Measurements from ENCODE around the gene ZDHHC8. TPM values are rescaled to one million over a fixed set of nuclear protein-coding genes. Genes with fewer than 3 reads are reported as not detected.

Gene ZDHHC8
- total RNA-seq, 1 experiment from 2014 or later: 51.7 TPM

DNA sequence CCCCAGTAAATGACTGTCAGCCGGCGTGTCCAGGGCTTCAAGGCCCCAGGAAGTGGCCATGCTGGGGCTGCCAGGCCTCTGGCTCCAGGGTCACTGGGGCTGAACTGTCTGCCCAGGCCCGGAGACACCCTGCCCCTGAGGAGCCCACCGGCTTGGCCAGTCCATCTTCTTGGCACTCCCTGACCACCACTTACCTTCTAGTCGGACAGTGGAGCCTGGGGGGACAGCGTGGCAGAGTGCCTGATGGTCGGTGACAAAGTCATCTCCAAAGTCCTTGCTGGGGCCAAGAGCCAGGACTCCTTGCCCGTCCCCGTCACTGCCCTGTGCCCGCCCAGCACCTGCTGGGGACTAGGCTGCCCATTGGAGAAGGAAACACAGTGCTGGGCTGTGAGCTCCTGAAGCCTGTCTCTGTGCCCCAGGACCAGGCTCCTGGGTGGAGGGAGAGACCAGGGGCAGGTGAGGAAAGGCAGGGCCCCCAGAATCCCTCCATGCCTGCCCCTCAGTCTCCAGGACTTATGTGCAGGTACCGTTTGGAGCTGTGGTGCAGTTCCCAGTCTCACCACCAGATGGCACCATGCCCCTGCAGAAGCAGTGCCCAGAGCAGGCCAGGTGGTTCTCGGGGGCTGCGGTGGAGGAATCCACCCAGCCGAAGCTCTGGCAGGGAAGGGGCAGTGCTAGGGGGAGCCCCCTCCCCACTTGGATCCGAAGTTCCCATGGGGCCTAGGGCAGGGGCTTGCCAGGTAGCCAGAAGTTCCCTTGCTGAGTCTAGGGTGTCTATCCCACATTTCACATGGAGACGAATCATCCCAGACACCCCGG, 25.2 kb downstream of the ZDHHC8 start:
- H3K27ac Mint-ChIP-seq: no peak overlapping the region
- no peaks in the 10 kb centered on the region for H3K79me1 ChIP-seq (ENCODE audit: insufficient read depth, low read depth, low read length, poor library complexity, severe bottlenecking)
- H3K23ac ChIP-seq (ENCODE audit: insufficient read length, low read depth, low read length): no peak overlapping the region
- H3K14ac ChIP-seq (ENCODE audit: insufficient read depth, low read length): no peak overlapping the region
- no peak overlapping the region for H4K5ac ChIP-seq (ENCODE audit: insufficient read length, low read depth, low read length)
- H3K4me1 ChIP-seq (ENCODE audit: insufficient read depth, low read length): no peaks in the 10 kb centered on the region
- H2BK12ac ChIP-seq (ENCODE audit: insufficient read length, low read depth, low read length): no peak overlapping the region
- no peak overlapping the region for H4K91ac ChIP-seq (ENCODE audit: insufficient read length, low read depth, low read length)
- H3K36me3 Mint-ChIP-seq (ENCODE audit: insufficient read depth in 1 of 3, low read depth in 3 of 3): no peaks in the 10 kb centered on the region
- H3K4ac ChIP-seq (ENCODE audit: low read depth, low read length): no peak overlapping the region
- no peaks in the 10 kb centered on the region for H3K9me3 ChIP-seq (ENCODE audit: control insufficient read depth, low read depth, low read length)
- peak; percentile 89 for DNase-seq
- no peak overlapping the region for H3K56ac ChIP-seq (ENCODE audit: insufficient read length, low read depth, low read length)
- H3K9me3 Mint-ChIP-seq: no peaks in the 10 kb centered on the region
- H3K27me3 Mint-ChIP-seq (ENCODE audit: low read depth): no peaks in the 10 kb centered on the region
- no peaks in the 10 kb centered on the region for H3K79me2 ChIP-seq (ENCODE audit: insufficient read depth, low read length)
- no peak overlapping the region for H4K8ac ChIP-seq (replicated peaks; ENCODE audit: insufficient read length, low read depth, low read length)
- WGBS (ENCODE audit: extremely low coverage, insufficient read length, low lambda C conversion rate): no CpG with 5 or more reads among the region's 17 CpGs
- H3K9ac ChIP-seq (ENCODE audit: extremely low read depth, insufficient read length, low read length): no peak overlapping the region
- H2AK5ac ChIP-seq (ENCODE audit: insufficient read length, low read length): no peak overlapping the region
- no peak overlapping the region for H3K27ac ChIP-seq (ENCODE audit: insufficient read length, low read depth, low read length)
- H3K23me2 ChIP-seq (ENCODE audit: insufficient read length, low read depth, low read length, poor library complexity, severe bottlenecking): peaks cover 5% of the 10 kb centered on the region
- H2BK15ac ChIP-seq (ENCODE audit: low read depth, low read length): no peak overlapping the region
- H2AFZ ChIP-seq (ENCODE audit: low read length): no peak overlapping the region
- peaks cover 6 to 14% of the 10 kb centered on the region in 2 experiments for H3K4me1 Mint-ChIP-seq
- no peak overlapping the region for H3K18ac ChIP-seq (ENCODE audit: insufficient read length, low read depth, low read length)
- TF ChIP-seq, protein P1, sequence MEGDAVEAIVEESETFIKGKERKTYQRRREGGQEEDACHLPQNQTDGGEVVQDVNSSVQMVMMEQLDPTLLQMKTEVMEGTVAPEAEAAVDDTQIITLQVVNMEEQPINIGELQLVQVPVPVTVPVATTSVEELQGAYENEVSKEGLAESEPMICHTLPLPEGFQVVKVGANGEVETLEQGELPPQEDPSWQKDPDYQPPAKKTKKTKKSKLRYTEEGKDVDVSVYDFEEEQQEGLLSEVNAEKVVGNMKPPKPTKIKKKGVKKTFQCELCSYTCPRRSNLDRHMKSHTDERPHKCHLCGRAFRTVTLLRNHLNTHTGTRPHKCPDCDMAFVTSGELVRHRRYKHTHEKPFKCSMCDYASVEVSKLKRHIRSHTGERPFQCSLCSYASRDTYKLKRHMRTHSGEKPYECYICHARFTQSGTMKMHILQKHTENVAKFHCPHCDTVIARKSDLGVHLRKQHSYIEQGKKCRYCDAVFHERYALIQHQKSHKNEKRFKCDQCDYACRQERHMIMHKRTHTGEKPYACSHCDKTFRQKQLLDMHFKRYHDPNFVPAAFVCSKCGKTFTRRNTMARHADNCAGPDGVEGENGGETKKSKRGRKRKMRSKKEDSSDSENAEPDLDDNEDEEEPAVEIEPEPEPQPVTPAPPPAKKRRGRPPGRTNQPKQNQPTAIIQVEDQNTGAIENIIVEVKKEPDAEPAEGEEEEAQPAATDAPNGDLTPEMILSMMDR (conservative IDR thresholded peaks at IDR 0.05): peak; percentile 98
- no peak overlapping the region for H3K4me2 ChIP-seq (ENCODE audit: insufficient read depth, insufficient read length, low read length)
- no peak overlapping the region for H2BK20ac ChIP-seq (ENCODE audit: low read depth, low read length, poor library complexity, severe bottlenecking)
- 0 out of 5 replicates have a peak overlapping the region, but pooled peaks of 1 of the 2 experiments have one; percentile 23 for H3K4me3 Mint-ChIP-seq
- H2BK120ac ChIP-seq (ENCODE audit: low read depth, low read length, poor library complexity, severe bottlenecking): no peak overlapping the region
- no peak overlapping the region for H2BK5ac ChIP-seq (ENCODE audit: insufficient read length, low read length)
- no peaks in the 10 kb centered on the region for H3K27me3 ChIP-seq (ENCODE audit: insufficient read depth, low read length)
- H4K20me1 ChIP-seq (ENCODE audit: control insufficient read depth, insufficient read depth, insufficient read length): no peaks in the 10 kb centered on the region
- no peak overlapping the region for H3T11ph ChIP-seq (ENCODE audit: low read length)
